Measurements from ENCODE around the gene ARFGEF2. TPM values are rescaled to one million over a fixed set of nuclear protein-coding genes. Genes with fewer than 3 reads are reported as not detected.

Gene ARFGEF2
- polyA plus RNA-seq, 1 donor from 2014 or later: 19.8 TPM

DNA sequence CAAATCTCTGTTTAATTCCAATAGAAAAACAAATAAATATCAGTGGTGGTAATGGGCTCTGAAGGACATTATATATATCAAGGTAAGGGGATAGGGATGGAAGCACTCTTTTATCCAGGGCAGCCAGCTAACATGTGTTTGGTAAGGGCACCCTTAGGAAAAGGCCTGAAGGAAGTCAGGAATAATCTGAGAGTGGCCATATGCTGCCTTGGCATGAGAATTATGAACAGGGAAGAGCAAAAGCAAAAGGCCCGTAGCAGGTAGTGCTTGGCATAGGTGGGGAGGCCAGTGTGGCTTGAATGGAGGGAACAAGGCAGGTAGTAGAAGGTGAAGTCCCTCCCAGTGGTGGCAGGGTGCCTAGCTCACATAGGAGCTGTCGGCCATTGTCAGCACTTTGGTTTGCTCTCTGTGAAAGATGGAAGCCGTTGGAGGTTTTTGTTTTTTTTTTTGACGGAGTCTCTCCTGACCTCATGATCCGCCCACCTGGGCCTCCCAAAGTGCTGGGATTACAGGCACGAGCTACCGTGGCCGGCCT is 85.0 kb downstream of the ARFGEF2 start:
- H4K20me1 ChIP-seq (ENCODE audit: insufficient read depth): no peaks in the 10 kb centered on the region
- H2AFZ ChIP-seq (ENCODE audit: low read depth, low read length): no peak overlapping the region
- no peak for TF ChIP-seq RAD21 (conservative IDR thresholded peaks at IDR 0.05)
- no peak for TF ChIP-seq EZH2 (IDR thresholded peaks at IDR 0.05; ENCODE audit: borderline replicate concordance, insufficient read depth, low read length, poor library complexity, severe bottlenecking)
- TF ChIP-seq SMC3 (conservative IDR thresholded peaks at IDR 0.05; ENCODE audit: poor library complexity): no peak
- TF ChIP-seq, protein P1, sequence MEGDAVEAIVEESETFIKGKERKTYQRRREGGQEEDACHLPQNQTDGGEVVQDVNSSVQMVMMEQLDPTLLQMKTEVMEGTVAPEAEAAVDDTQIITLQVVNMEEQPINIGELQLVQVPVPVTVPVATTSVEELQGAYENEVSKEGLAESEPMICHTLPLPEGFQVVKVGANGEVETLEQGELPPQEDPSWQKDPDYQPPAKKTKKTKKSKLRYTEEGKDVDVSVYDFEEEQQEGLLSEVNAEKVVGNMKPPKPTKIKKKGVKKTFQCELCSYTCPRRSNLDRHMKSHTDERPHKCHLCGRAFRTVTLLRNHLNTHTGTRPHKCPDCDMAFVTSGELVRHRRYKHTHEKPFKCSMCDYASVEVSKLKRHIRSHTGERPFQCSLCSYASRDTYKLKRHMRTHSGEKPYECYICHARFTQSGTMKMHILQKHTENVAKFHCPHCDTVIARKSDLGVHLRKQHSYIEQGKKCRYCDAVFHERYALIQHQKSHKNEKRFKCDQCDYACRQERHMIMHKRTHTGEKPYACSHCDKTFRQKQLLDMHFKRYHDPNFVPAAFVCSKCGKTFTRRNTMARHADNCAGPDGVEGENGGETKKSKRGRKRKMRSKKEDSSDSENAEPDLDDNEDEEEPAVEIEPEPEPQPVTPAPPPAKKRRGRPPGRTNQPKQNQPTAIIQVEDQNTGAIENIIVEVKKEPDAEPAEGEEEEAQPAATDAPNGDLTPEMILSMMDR (IDR thresholded peaks at IDR 0.05; ENCODE audit: poor library complexity, severe bottlenecking): no peak
- TF ChIP-seq POLR2AphosphoS5 (IDR thresholded peaks at IDR 0.05): no peak
- no peaks in the 10 kb centered on the region for H3K27me3 ChIP-seq (ENCODE audit: insufficient read depth, low read depth, low read length)
- no peaks in the 10 kb centered on the region for H3F3A ChIP-seq (ENCODE audit: insufficient read depth, low read length, poor library complexity, severe bottlenecking)
- H3K79me2 ChIP-seq (replicated peaks; ENCODE audit: insufficient read depth, low read length): no peaks in the 10 kb centered on the region
- H3K9me2 ChIP-seq (ENCODE audit: insufficient read depth, low read length): no peaks in the 10 kb centered on the region
- H3K36me3 ChIP-seq (ENCODE audit: insufficient read depth, low read length): no peaks in the 10 kb centered on the region
- H3K9ac ChIP-seq (ENCODE audit: low read length): no peak overlapping the region
- no peak overlapping the region for H3K4me3 ChIP-seq (ENCODE audit: low read length)
- no peak overlapping the region for H3K4me2 ChIP-seq (ENCODE audit: low read length)
- H3K27ac ChIP-seq (ENCODE audit: low read length): no peak overlapping the region
- H3K9me3 ChIP-seq (ENCODE audit: low read length): no peaks in the 10 kb centered on the region

DNA sequence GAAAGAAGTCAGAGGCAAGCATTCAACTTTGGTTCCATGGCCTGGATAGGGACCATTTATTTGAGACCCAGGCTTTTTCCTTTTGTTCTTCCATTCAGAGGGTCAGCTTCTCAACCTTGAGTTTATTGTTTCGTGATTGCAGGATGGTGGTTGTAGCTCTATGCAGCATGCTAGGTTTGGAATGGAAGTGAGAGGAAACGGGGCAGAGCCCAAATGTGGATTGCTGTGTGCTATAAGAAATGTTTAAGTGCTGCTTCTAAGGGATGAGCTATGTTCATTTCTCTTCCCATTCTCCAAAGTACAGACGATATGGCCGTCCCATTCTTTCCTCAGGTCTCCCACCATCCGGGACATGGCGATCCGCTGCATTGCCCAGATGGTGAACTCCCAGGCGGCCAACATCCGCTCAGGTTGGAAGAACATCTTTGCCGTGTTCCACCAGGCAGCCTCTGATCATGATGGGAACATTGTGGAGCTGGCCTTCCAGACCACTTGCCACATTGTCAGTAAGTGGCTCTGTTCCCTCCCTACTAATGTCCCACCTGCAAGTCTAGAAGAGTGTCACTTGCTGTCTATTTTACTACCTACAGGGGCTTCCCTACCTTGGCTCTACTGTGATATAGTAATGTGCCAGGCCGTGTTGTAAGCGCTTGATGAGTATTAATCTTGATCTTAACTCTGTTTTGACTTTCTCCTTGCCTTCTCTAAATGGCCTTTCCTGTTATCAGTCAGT is 88.6 kb downstream of the ARFGEF2 start:
- Histone ChIP-seq H3F3A (ENCODE audit: insufficient read depth, low read length, poor library complexity, severe bottlenecking) (no peaks in the 10 kb centered on the region), H2AFZ (ENCODE audit: low read depth, low read length) (no peak overlapping the region), H3K9me2 (ENCODE audit: insufficient read depth, low read length) (no peaks in the 10 kb centered on the region), H3K36me3 (ENCODE audit: insufficient read depth, low read length) (no peaks in the 10 kb centered on the region), H4K20me1 (ENCODE audit: insufficient read depth) (no peaks in the 10 kb centered on the region), H3K4me3 (ENCODE audit: low read length) (no peak overlapping the region), H3K79me2 (replicated peaks; ENCODE audit: insufficient read depth, low read length) (no peaks in the 10 kb centered on the region), H3K4me2 (ENCODE audit: low read length) (no peak overlapping the region), H3K9ac (ENCODE audit: low read length) (no peak overlapping the region), H3K9me3 (ENCODE audit: low read length) (no peaks in the 10 kb centered on the region), H3K27me3 (ENCODE audit: insufficient read depth, low read depth, low read length) (no peaks in the 10 kb centered on the region), H3K27ac (ENCODE audit: low read length) (no peak overlapping the region)
- TF ChIP-seq, protein P1 (IDR thresholded peaks at IDR 0.05; ENCODE audit: poor library complexity, severe bottlenecking): no peak
- TF ChIP-seq MXI1 (conservative IDR thresholded peaks at IDR 0.05; ENCODE audit: poor library complexity, severe bottlenecking): no peak
- no peak for TF ChIP-seq EZH2 (IDR thresholded peaks at IDR 0.05; ENCODE audit: borderline replicate concordance, insufficient read depth, low read length, poor library complexity, severe bottlenecking)
- TF ChIP-seq, protein P2, sequence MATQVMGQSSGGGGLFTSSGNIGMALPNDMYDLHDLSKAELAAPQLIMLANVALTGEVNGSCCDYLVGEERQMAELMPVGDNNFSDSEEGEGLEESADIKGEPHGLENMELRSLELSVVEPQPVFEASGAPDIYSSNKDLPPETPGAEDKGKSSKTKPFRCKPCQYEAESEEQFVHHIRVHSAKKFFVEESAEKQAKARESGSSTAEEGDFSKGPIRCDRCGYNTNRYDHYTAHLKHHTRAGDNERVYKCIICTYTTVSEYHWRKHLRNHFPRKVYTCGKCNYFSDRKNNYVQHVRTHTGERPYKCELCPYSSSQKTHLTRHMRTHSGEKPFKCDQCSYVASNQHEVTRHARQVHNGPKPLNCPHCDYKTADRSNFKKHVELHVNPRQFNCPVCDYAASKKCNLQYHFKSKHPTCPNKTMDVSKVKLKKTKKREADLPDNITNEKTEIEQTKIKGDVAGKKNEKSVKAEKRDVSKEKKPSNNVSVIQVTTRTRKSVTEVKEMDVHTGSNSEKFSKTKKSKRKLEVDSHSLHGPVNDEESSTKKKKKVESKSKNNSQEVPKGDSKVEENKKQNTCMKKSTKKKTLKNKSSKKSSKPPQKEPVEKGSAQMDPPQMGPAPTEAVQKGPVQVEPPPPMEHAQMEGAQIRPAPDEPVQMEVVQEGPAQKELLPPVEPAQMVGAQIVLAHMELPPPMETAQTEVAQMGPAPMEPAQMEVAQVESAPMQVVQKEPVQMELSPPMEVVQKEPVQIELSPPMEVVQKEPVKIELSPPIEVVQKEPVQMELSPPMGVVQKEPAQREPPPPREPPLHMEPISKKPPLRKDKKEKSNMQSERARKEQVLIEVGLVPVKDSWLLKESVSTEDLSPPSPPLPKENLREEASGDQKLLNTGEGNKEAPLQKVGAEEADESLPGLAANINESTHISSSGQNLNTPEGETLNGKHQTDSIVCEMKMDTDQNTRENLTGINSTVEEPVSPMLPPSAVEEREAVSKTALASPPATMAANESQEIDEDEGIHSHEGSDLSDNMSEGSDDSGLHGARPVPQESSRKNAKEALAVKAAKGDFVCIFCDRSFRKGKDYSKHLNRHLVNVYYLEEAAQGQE (IDR thresholded peaks at IDR 0.05; ENCODE audit: borderline replicate concordance): no peak
- no peak for TF ChIP-seq TAF1 (IDR thresholded peaks at IDR 0.05; ENCODE audit: low read depth)
- no peak for TF ChIP-seq POLR2AphosphoS5 (IDR thresholded peaks at IDR 0.05)
- no peak for TF ChIP-seq EP300 (conservative IDR thresholded peaks at IDR 0.05; ENCODE audit: poor library complexity, severe bottlenecking)
- TF ChIP-seq RAD21 (conservative IDR thresholded peaks at IDR 0.05): no peak
- TF ChIP-seq SMC3 (conservative IDR thresholded peaks at IDR 0.05; ENCODE audit: poor library complexity): no peak
